Measurements from ENCODE around the gene FAM200B. TPM values are rescaled to one million over a fixed set of nuclear protein-coding genes. Genes with fewer than 3 reads are reported as not detected.

The FAM200B gene
- total RNA-seq, 1 donor from 2014 or later = 6.0 TPM

Other genes starting within 250 kb of the FAM200B start
- not detected in 2 replicates for gene CC2D2A, start 211.9 kb upstream of the FAM200B start, total RNA-seq
- 28.9 and 31.2 TPM in 2 replicates for gene FBXL5, start 26.5 kb upstream of the FAM200B start, total RNA-seq
- 0.12 and 0.72 TPM in 2 replicates for gene BST1, start 21.2 kb downstream of the FAM200B start, total RNA-seq
- 89.6 and 103 TPM in 2 replicates for gene CD38, start 96.5 kb downstream of the FAM200B start, total RNA-seq